Neuronal stem cell (in vitro differentiated cells): ENCODE measurements around the gene UIMC1.

Source experiments
- DNase-seq: peaks from one replicate; pipeline ENCODE4 v3.0.0-alpha.2; 2013; ENCODE audit warnings: low spot score
- H2AFZ ChIP-seq: one replicate; pipeline ENCODE4 v1.6.1; 2013; ENCODE audit warnings: mild to moderate bottlenecking, low read length, inconsistent platforms
- H2AK5ac ChIP-seq: 2 replicates; pipeline ENCODE4 v1.6.1; 2013; ENCODE audit warnings: low read depth, mild to moderate bottlenecking, inconsistent platforms, low read length, moderate library complexity, mixed read lengths
- H2BK120ac ChIP-seq: 2 replicates; pipeline ENCODE4 v1.6.1; 2013; ENCODE audit warnings: low read depth, mild to moderate bottlenecking, inconsistent platforms, low read length, moderate library complexity, mixed read lengths
- H2BK12ac ChIP-seq: one replicate; pipeline ENCODE4 v1.6.1; 2013; ENCODE audit warnings: low read length, inconsistent platforms
- H2BK15ac ChIP-seq: 2 replicates; pipeline ENCODE4 v1.6.1; 2013; ENCODE audit warnings: mild to moderate bottlenecking, low read length, inconsistent platforms, mixed read lengths
- H2BK5ac ChIP-seq: one replicate; pipeline ENCODE4 v1.6.1; 2013; ENCODE audit warnings: inconsistent platforms, mild to moderate bottlenecking, low read length, moderate library complexity
- H3K14ac ChIP-seq: one replicate; pipeline ENCODE4 v1.6.1; 2013; ENCODE audit warnings: low read length, inconsistent platforms
- H3K18ac ChIP-seq: 2 replicates; pipeline ENCODE4 v1.6.1; 2013; ENCODE audit warnings: low read length, inconsistent platforms
- H3K23ac ChIP-seq: 2 replicates; pipeline ENCODE4 v1.6.1; 2013; ENCODE audit warnings: low read depth, mild to moderate bottlenecking, mixed read lengths, low read length, inconsistent platforms; ENCODE audit not compliant: poor library complexity
- H3K27ac ChIP-seq: replicated peaks from 3 replicates; pipeline ENCODE4 v1.5.1; 2013; ENCODE audit warnings: low read length, inconsistent platforms
- H3K27me3 ChIP-seq, 3 experiments: 2 replicates each; pipeline ENCODE4 v1.6.1; 2013; ENCODE audit warnings: low read length in 3 of 3, mild to moderate bottlenecking in 2 of 3, inconsistent platforms in 1 of 3, low read depth in 1 of 3, mixed read lengths in 1 of 3, moderate library complexity in 1 of 3; ENCODE audit not compliant: control insufficient read depth in 3 of 3, insufficient read depth in 3 of 3
- H3K36me3 ChIP-seq, 2 donors: replicated peaks in 1 of 2; 2 replicates each; pipeline ENCODE4 v1.6.1; 2013; ENCODE audit warnings: low read length in 2 of 2; ENCODE audit not compliant: control insufficient read depth in 2 of 2, insufficient read depth in 2 of 2
- H3K4ac ChIP-seq: 2 replicates; pipeline ENCODE4 v1.6.1; 2013; ENCODE audit warnings: inconsistent platforms, mild to moderate bottlenecking, low read length, moderate library complexity
- H3K4me1 ChIP-seq, 2 donors: 1 replicate in 1 of 2; 2 replicates in 1 of 2; pipeline ENCODE4 v1.6.1; 2013; ENCODE audit warnings: low read length in 2 of 2, low read depth in 1 of 2; ENCODE audit not compliant: control insufficient read depth in 2 of 2, insufficient read depth in 1 of 2
- H3K4me2 ChIP-seq: one replicate; pipeline ENCODE4 v1.6.1; 2013; ENCODE audit warnings: mild to moderate bottlenecking, low read length, inconsistent platforms; ENCODE audit not compliant: insufficient read depth, poor library complexity, severe bottlenecking
- H3K4me3 ChIP-seq, 2 donors: 2 replicates each; pipeline ENCODE4 v1.5.1; 2013; ENCODE audit warnings: low read length in 2 of 2, mild to moderate bottlenecking in 2 of 2, inconsistent platforms in 1 of 2, moderate library complexity in 1 of 2
- H3K79me1 ChIP-seq: one replicate; pipeline ENCODE4 v1.6.1; 2013; ENCODE audit warnings: low read depth, mild to moderate bottlenecking, inconsistent platforms, low read length, moderate library complexity
- H3K9ac ChIP-seq: one replicate; pipeline ENCODE4 v1.6.1; 2013; ENCODE audit warnings: mild to moderate bottlenecking, low read depth, low read length, inconsistent platforms; ENCODE audit not compliant: poor library complexity
- H3K9me3 ChIP-seq, 2 donors: replicated peaks in 1 of 2; 2 replicates each; pipeline versions ENCODE3 to v1.6.1; 2013; ENCODE audit warnings: low read length in 2 of 2, mild to moderate bottlenecking in 2 of 2, inconsistent platforms in 1 of 2, low read depth in 1 of 2, mixed read lengths in 1 of 2, moderate library complexity in 1 of 2; ENCODE audit not compliant: control insufficient read depth in 2 of 2, insufficient read depth in 1 of 2
- H4K8ac ChIP-seq: one replicate; pipeline ENCODE4 v1.6.1; 2013; ENCODE audit warnings: low read depth, mild to moderate bottlenecking, inconsistent platforms, low read length, moderate library complexity
- H4K91ac ChIP-seq: one replicate; pipeline ENCODE4 v1.6.1; 2013; ENCODE audit warnings: low read length, low read depth, mild to moderate bottlenecking, inconsistent platforms; ENCODE audit not compliant: poor library complexity
- WGBS, 2 donors: extraction: QIAGEN DNeasy Blood & Tissue Kit; methylation state at CpG; one replicate each; pipeline ENCODE4 v1.1.7; 2013; ENCODE audit warnings: missing lambda C conversion rate in 2 of 2, mixed read lengths in 1 of 2; ENCODE audit not compliant: insufficient read length in 2 of 2, insufficient replicate concordance in 1 of 2; ENCODE audit errors: extremely low coverage in 2 of 2; 5-methylcytosine and 5-hydroxymethylcytosine counted together

UIMC1 gene

DNA sequence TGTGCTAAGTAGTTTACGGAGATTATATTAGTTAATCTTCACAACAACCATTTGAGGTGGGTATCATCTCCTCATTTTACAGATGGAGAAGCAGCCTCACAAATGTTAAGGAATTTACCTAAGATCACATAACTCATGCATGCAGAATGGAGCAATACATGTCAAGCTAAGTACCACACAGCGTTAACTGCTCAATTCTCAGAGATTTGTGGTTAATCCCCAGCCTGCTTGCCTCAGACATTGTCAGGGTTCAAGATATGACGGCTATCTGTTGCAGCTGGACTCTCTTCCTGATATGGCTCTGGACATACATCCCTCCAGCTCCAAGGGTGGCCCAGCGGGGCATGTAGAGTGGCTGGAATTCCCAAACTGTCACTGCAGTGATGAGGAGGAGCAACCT lies 8.6 kb upstream of the UIMC1 start:
- no peak overlapping the region for H2BK12ac ChIP-seq
- no peak overlapping the region for H2AFZ ChIP-seq
- H4K8ac ChIP-seq: no peak overlapping the region
- H3K4me1 ChIP-seq: peaks cover 0 to 5% of the 10 kb centered on the region in 2 donors
- H3K9me3 ChIP-seq: no peaks in the 10 kb centered on the region
- no peak overlapping the region for H3K4me3 ChIP-seq
- no peak for DNase-seq
- H3K14ac ChIP-seq: no peak overlapping the region
- H2BK5ac ChIP-seq: no peak overlapping the region
- H3K4ac ChIP-seq: no peak overlapping the region
- no peaks in the 10 kb centered on the region for H3K27me3 ChIP-seq
- H4K91ac ChIP-seq: no peak overlapping the region
- H3K4me2 ChIP-seq: no peak overlapping the region
- H3K18ac ChIP-seq: no peak overlapping the region
- H2AK5ac ChIP-seq: no peak overlapping the region
- H3K23ac ChIP-seq: no peak overlapping the region
- no peak overlapping the region for H3K9ac ChIP-seq
- H3K36me3 ChIP-seq: no peaks in the 10 kb centered on the region
- H3K27ac ChIP-seq: no peak overlapping the region
- H2BK120ac ChIP-seq: no peak overlapping the region
- no peak overlapping the region for H2BK15ac ChIP-seq
- WGBS, 2 donors: no CpG with 5 or more reads among the region's 4 CpGs
- no peaks in the 10 kb centered on the region for H3K79me1 ChIP-seq

DNA sequence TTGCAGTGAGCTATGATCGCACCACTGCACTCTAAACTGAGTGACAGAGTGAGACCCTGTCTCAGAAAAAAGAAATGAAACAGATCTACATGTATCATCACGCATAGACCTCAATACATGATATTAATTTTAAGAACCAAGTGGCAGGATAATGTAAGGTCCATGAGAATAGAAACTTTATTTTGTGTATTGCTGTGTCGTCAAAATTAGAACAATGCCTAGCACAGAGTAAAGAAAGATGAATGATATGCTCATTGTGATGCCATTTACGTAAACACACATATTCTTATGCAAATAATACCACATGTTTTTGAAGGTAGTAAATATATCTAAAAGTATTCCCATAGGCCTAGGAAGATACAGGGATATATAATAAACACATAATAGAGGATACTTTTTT lies 3.6 kb upstream of the UIMC1 start:
- Histone ChIP-seq H4K8ac (no peak overlapping the region), H3K79me1 (peaks cover 3% of the 10 kb centered on the region), H3K27me3 (no peaks in the 10 kb centered on the region), H3K18ac (no peak overlapping the region), H3K9ac (no peak overlapping the region), H3K4me3 (no peak overlapping the region), H3K27ac (no peak overlapping the region), H2BK12ac (no peak overlapping the region), H3K4ac (no peak overlapping the region), H4K91ac (no peak overlapping the region), H2AK5ac (no peak overlapping the region), H2BK5ac (no peak overlapping the region), H3K4me1 (peaks cover 0 to 5% of the 10 kb centered on the region in 2 donors), H3K14ac (no peak overlapping the region), H2AFZ (no peak overlapping the region), H2BK120ac (no peak overlapping the region), H3K9me3 (no peaks in the 10 kb centered on the region), H2BK15ac (no peak overlapping the region), H3K23ac (no peak overlapping the region), H3K4me2 (no peak overlapping the region), H3K36me3 (no peaks in the 10 kb centered on the region)
- no peak for DNase-seq
- no CpG with 5 or more reads among the region's 4 CpGs for WGBS, 2 donors

DNA sequence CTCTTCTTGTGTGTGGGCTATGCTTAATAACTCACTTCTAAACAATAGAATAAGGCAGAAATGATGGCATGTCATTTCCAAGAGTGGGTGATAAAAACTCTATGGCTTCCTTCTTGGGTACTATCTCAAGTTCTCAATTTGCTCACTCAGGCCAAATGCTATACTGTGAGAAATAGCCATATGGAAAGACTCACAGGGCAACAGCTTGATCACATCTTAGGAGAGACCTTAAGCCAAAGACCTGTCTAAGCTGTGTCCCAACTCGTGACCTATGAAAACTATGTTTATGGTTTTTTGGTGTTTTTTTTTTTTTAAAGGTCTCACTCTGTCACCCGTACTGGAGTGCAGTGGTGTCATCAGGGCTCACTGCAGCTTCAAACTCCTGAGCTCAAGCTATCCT lies 2.1 kb upstream of the UIMC1 start:
- H3K4ac ChIP-seq: no peak overlapping the region
- H3K9ac ChIP-seq: no peak overlapping the region
- H3K4me2 ChIP-seq: no peak overlapping the region
- H2AFZ ChIP-seq: no peak overlapping the region
- H3K4me1 ChIP-seq: peaks cover under 1 to 8% of the 10 kb centered on the region in 2 donors
- peaks cover 0 to under 1% of the 10 kb centered on the region in 2 donors for H3K36me3 ChIP-seq
- no peak overlapping the region for H3K14ac ChIP-seq
- no peaks in the 10 kb centered on the region for H3K27me3 ChIP-seq
- H4K91ac ChIP-seq: no peak overlapping the region
- H3K23ac ChIP-seq: no peak overlapping the region
- H2BK12ac ChIP-seq: no peak overlapping the region
- H2AK5ac ChIP-seq: no peak overlapping the region
- H3K79me1 ChIP-seq: peaks cover 3% of the 10 kb centered on the region
- H3K27ac ChIP-seq: no peak overlapping the region
- H3K9me3 ChIP-seq: peaks cover 0 to under 1% of the 10 kb centered on the region in 2 donors
- H4K8ac ChIP-seq: no peak overlapping the region
- no CpG with 5 or more reads among the region's 2 CpGs for WGBS, 2 donors
- H3K4me3 ChIP-seq: no peak overlapping the region
- no peak for DNase-seq
- no peak overlapping the region for H2BK15ac ChIP-seq
- no peak overlapping the region for H3K18ac ChIP-seq
- no peak overlapping the region for H2BK120ac ChIP-seq
- no peak overlapping the region for H2BK5ac ChIP-seq

DNA sequence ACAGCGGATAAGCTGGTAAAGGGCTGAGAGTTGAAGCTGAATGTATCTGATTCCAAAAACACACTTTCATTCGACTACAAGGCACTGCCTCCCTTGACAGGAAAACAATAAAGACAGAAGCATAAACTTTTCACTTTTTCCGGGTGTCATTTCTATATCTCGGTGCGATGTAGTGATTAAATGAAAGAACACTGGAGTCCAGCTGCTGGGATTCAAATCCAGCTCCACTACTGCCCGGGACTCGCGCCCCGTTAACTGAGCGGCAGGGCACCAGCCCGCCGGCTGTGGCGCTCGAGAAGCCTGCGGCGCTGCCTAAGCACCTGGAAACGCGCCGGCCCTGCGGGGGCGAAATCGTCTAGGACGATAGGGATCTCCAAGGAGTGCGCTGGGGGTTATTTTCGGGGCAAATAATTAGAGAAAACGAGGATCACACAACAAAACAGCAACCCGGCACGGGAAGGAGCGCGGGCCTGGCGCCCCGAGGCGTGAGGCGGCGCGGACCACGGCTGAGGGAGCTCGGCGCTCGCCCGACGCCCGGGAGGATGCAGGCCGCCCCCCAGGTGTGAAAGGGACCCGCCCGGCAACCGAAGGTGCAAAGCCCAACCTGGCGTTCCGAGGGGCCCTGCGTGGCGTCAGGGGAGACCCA lies 837 bp downstream of the UIMC1 start:
- peak overlapping the region; percentile 85 for H2BK120ac ChIP-seq
- H3K4ac ChIP-seq: peak overlapping the region; percentile 47
- peak overlapping the region; percentile 93 to 97 for H3K4me3 ChIP-seq
- H3K14ac ChIP-seq: peak overlapping the region; percentile 98
- H3K4me2 ChIP-seq: peak overlapping the region; percentile 64
- peak overlapping the region; percentile 80 for H2BK15ac ChIP-seq
- WGBS, 2 donors: no CpG with 5 or more reads among the region's 51 CpGs
- H3K79me1 ChIP-seq: peaks cover 3% of the 10 kb centered on the region
- DNase-seq: peak; percentile 56
- H4K8ac ChIP-seq: peak overlapping the region; percentile 65
- no peak overlapping the region for H2BK12ac ChIP-seq
- H3K23ac ChIP-seq: peak overlapping the region; percentile 93
- H2AFZ ChIP-seq: peak overlapping the region; percentile 98
- H3K27me3 ChIP-seq: no peaks in the 10 kb centered on the region
- H3K36me3 ChIP-seq: peaks cover 3 to 4% of the 10 kb centered on the region in 2 donors
- H3K18ac ChIP-seq: peak overlapping the region; percentile 100
- H3K9me3 ChIP-seq: peaks cover 0 to 2% of the 10 kb centered on the region in 2 donors
- H2AK5ac ChIP-seq: peak overlapping the region; percentile 99
- H3K27ac ChIP-seq: peak overlapping the region; percentile 98
- peaks cover 3 to 8% of the 10 kb centered on the region in 2 donors for H3K4me1 ChIP-seq
- H2BK5ac ChIP-seq: peak overlapping the region; percentile 99
- no peak overlapping the region for H4K91ac ChIP-seq
- peak overlapping the region; percentile 98 for H3K9ac ChIP-seq
